Liver (tissue), 9 donors: Measurements from ENCODE around the gene CACNA1S. TPM values are rescaled to one million over a fixed set of nuclear protein-coding genes. Genes with fewer than 3 reads are reported as not detected.

Experiments
- DNase-seq: peaks from one replicate; pipeline ENCODE4 v3.0.0-alpha.2; 2017; ENCODE audit warnings: low spot score
- H3K27ac ChIP-seq, 2 donors: one replicate each; pipeline ENCODE4 v1.7.0; 2013; ENCODE audit warnings: inconsistent platforms in 2 of 2, low read length in 2 of 2, control low read depth in 1 of 2, low read depth in 1 of 2, mild to moderate bottlenecking in 1 of 2
- H3K27me3 ChIP-seq, 4 donors: one replicate each; pipeline versions ENCODE4 v1.6.1 to v1.7.0; 2013; ENCODE audit warnings: low read length in 3 of 4, inconsistent platforms in 1 of 4, mild to moderate bottlenecking in 1 of 4, moderate library complexity in 1 of 4; ENCODE audit not compliant: control insufficient read depth in 4 of 4, insufficient read depth in 4 of 4
- H3K36me3 ChIP-seq, 4 donors: one replicate each; pipeline versions ENCODE4 v1.6.1 to v1.7.0; 2013; ENCODE audit warnings: low read length in 3 of 4, mild to moderate bottlenecking in 3 of 4, low read depth in 1 of 4, moderate library complexity in 1 of 4; ENCODE audit not compliant: control insufficient read depth in 4 of 4, insufficient read depth in 3 of 4
- H3K4me1 ChIP-seq, 4 donors: one replicate each; pipeline versions ENCODE4 v1.6.1 to v1.7.0; 2013; ENCODE audit warnings: low read length in 3 of 4, mild to moderate bottlenecking in 3 of 4, moderate library complexity in 1 of 4; ENCODE audit not compliant: control insufficient read depth in 4 of 4, insufficient read depth in 4 of 4
- H3K4me3 ChIP-seq, 3 donors: one replicate each; pipeline versions ENCODE4 v1.6.1 to v1.7.0; 2013; ENCODE audit warnings: low read length in 3 of 3, control low read depth in 1 of 3, low read depth in 1 of 3, mild to moderate bottlenecking in 1 of 3
- H3K9ac ChIP-seq, 2 donors: one replicate each; pipeline ENCODE4 v1.7.0; 2013; ENCODE audit warnings: low read length in 2 of 2, mild to moderate bottlenecking in 2 of 2, moderate library complexity in 2 of 2, control low read depth in 1 of 2, low read depth in 1 of 2
- H3K9me3 ChIP-seq, 4 donors: one replicate each; pipeline versions ENCODE4 v1.6.1 to v1.7.0; 2013; ENCODE audit warnings: low read length in 3 of 4; ENCODE audit not compliant: control insufficient read depth in 4 of 4
- ATF3 ChIP-seq: IDR thresholded peaks from 2 replicates; pipeline ENCODE4 v1.6.1; 2016; ENCODE audit warnings: antibody characterized with exemption
- CTCF ChIP-seq: fragments of 150-350 bp; IDR thresholded peaks from 2 replicates; pipeline ENCODE4 v1.5.1; 2017; ENCODE audit warnings: improper control_type of control experiment, low read depth, low read length; ENCODE audit not compliant: missing input control
- EGR1 ChIP-seq, 2 donors: IDR thresholded peaks; 2 replicates each; pipeline ENCODE4 v1.6.1; 2016 to 2018; ENCODE audit warnings: antibody characterized with exemption in 2 of 2, low read depth in 2 of 2
- GABPA ChIP-seq, 2 donors: IDR thresholded peaks in 1 of 2; conservative IDR thresholded peaks in 1 of 2; 2 replicates each; pipeline ENCODE4 v1.6.1; 2016; ENCODE audit warnings: antibody characterized with exemption in 2 of 2, mild to moderate bottlenecking in 1 of 2, moderate library complexity in 1 of 2
- HNF4A ChIP-seq, 2 donors: conservative IDR thresholded peaks; 2 replicates each; pipeline ENCODE4 v1.6.1; 2016; ENCODE audit warnings: antibody characterized with exemption in 2 of 2, mild to moderate bottlenecking in 2 of 2
- HNF4G ChIP-seq: IDR thresholded peaks from 2 replicates; pipeline ENCODE4 v1.6.1; 2016; ENCODE audit warnings: antibody characterized with exemption
- MAX ChIP-seq: IDR thresholded peaks from 2 replicates; pipeline ENCODE4 v1.6.1; 2016; ENCODE audit warnings: antibody characterized with exemption
- NR2F2 ChIP-seq: IDR thresholded peaks from 2 replicates; pipeline ENCODE4 v1.6.1; 2016; ENCODE audit warnings: antibody characterized with exemption
- RAD21 ChIP-seq, 2 donors: IDR thresholded peaks; 2 replicates each; pipeline ENCODE4 v1.6.1; 2016; ENCODE audit warnings: antibody characterized with exemption in 2 of 2, mild to moderate bottlenecking in 2 of 2
- REST ChIP-seq: IDR thresholded peaks from 2 replicates; pipeline ENCODE4 v1.6.1; 2016; ENCODE audit warnings: antibody characterized with exemption, mild to moderate bottlenecking
- RXRA ChIP-seq, 2 donors: IDR thresholded peaks; 2 replicates each; pipeline ENCODE4 v1.6.1; 2017 to 2018; ENCODE audit warnings: antibody characterized with exemption in 2 of 2, mild to moderate bottlenecking in 1 of 2
- SP1 ChIP-seq: IDR thresholded peaks from 2 replicates; pipeline ENCODE4 v1.6.1; 2018; ENCODE audit warnings: antibody characterized with exemption, mild to moderate bottlenecking
- TAF1 ChIP-seq: conservative IDR thresholded peaks from 2 replicates; pipeline ENCODE4 v1.6.1; 2016; ENCODE audit warnings: antibody characterized with exemption, mild to moderate bottlenecking
- YY1 ChIP-seq: IDR thresholded peaks from 2 replicates; pipeline ENCODE4 v1.6.1; 2016; ENCODE audit warnings: antibody characterized with exemption, mild to moderate bottlenecking
- ZBTB33 ChIP-seq: IDR thresholded peaks from 2 replicates; pipeline ENCODE4 v1.6.1; 2016; ENCODE audit warnings: antibody characterized with exemption
- WGBS: extraction: QIAGEN DNeasy Blood & Tissue Kit; methylation state at CpG from one replicate; pipeline ENCODE4 v1.1.7; 2013; 5-methylcytosine and 5-hydroxymethylcytosine counted together
- polyA plus RNA-seq, 2 donors: library from polyadenylated mRNA; stranded (reverse) in 1 of 2; unstranded in 1 of 2; fragments of 200-250 nt in 1 of 2; fragments of >200 nt in 1 of 2; fragmentation: Nextera tagmentation in 1 of 2; extraction: Ambion mirVana in 1 of 2; gene quantifications; one replicate each; pipeline versions ENCODE4 v1.2.1 to v1.2.3, GENCODE V29; 2013 to 2015
- total RNA-seq, 2 donors: library from RNA; depleted of rRNA; stranded (reverse); fragments of >200 nt; gene quantifications; one replicate each; pipeline ENCODE4 v1.2.3, GENCODE V29; 2014
- donor health status: healthy.
- donor health status: healthy.
- donor health status: healthy.
- donor health status: healthy.
- donor health status: healthy.

Gene CACNA1S
- total and polyA plus RNA-seq, 4 donors, result under 0.01 to 0.33 TPM; not detected in 2

- H3K27ac ChIP-seq, result no peak overlapping the region
- TF ChIP-seq YY1 (no peak), SP1 (no peak)
- no peaks in the 10 kb centered on the region for H3K27me3 ChIP-seq
- H3K4me1 ChIP-seq, result peaks cover 5 to 14% (median 11%) of the 10 kb centered on the region in 4 donors
- no peak overlapping the region for H3K4me3 ChIP-seq
- 94% methylated on average over 2 of the region's 2 CpGs for WGBS
- H3K9me3 ChIP-seq, result no peaks in the 10 kb centered on the region
- H3K9ac ChIP-seq, result no peak overlapping the region
- no peaks in the 10 kb centered on the region for H3K36me3 ChIP-seq
- no peak for DNase-seq
These were observed 45.7 kb upstream of the CACNA1S start for GRCh38 chr1:201157949-201158348.

- Histone ChIP-seq H3K9me3 (no peaks in the 10 kb centered on the region), H3K27me3 (no peaks in the 10 kb centered on the region), H3K4me3 (no peak overlapping the region), H3K36me3 (no peaks in the 10 kb centered on the region), H3K27ac (no peak overlapping the region), H3K9ac (no peak overlapping the region), H3K4me1 (peaks cover 5 to 16% (median 12%) of the 10 kb centered on the region in 4 donors)
- TF ChIP-seq HNF4G, result no peak
- no peak for TF ChIP-seq RXRA (IDR thresholded peaks at IDR 0.05)
- no peak for TF ChIP-seq REST
- TF ChIP-seq CTCF, result no peak
- TF ChIP-seq RAD21 (IDR thresholded peaks at IDR 0.05), result no peak
- no peak for TF ChIP-seq YY1
- TF ChIP-seq EGR1 (IDR thresholded peaks at IDR 0.05; ENCODE audit: low read depth in 2 of 2), result no peak
- no peak for TF ChIP-seq SP1
- no peak for TF ChIP-seq HNF4A (conservative IDR thresholded peaks at IDR 0.05)
- no peak for TF ChIP-seq NR2F2
- no peak for DNase-seq
These were observed 44.6 kb upstream of the CACNA1S start for GRCh38 chr1:201156819-201157218.

GRCh38 chr1:201156346-201156745 is 44.1 kb upstream of the CACNA1S start:
- WGBS, result 85% methylated on average over 3 of the region's 3 CpGs
- TF ChIP-seq ZBTB33 (no peak), MAX (no peak), REST (no peak), NR2F2 (no peak), ATF3 (no peak), HNF4A (conservative IDR thresholded peaks at IDR 0.05) (no peak), TAF1 (no peak), RXRA (IDR thresholded peaks at IDR 0.05) (no peak), YY1 (no peak), HNF4G (no peak), SP1 (no peak), GABPA (IDR thresholded peaks at IDR 0.05 in 1 of 2, conservative IDR thresholded peaks at IDR 0.05 in 1 of 2) (no peak)

More at GRCh38 chr1:201156346-201156745, 44.1 kb upstream of the CACNA1S start:
- no peaks in the 10 kb centered on the region for H3K9me3 ChIP-seq
- H3K9ac ChIP-seq, result no peak overlapping the region
- no peaks in the 10 kb centered on the region for H3K27me3 ChIP-seq
- DNase-seq, result no peak
- H3K27ac ChIP-seq, result no peak overlapping the region
- peaks cover 5 to 16% (median 12%) of the 10 kb centered on the region in 4 donors for H3K4me1 ChIP-seq
- H3K36me3 ChIP-seq, result peaks cover 0 to 2% (median 0%) of the 10 kb centered on the region in 4 donors
- H3K4me3 ChIP-seq, result no peak overlapping the region
